ENCODE results near the gene FAM222B.

GRCh38 chr17:28881533-28882056 is 39.0 kb upstream of the FAM222B start:
- no peak for TF ChIP-seq MAX (IDR thresholded peaks at IDR 0.05)
- TF ChIP-seq CTCF (IDR thresholded peaks at IDR 0.05; ENCODE audit: low read depth, low read length, missing input control): no peak
- TF ChIP-seq EGR1 (IDR thresholded peaks at IDR 0.05; ENCODE audit: low read depth in 2 of 2): no peak
- TF ChIP-seq ATF3 (IDR thresholded peaks at IDR 0.05): no peak
- no peak for TF ChIP-seq RAD21 (IDR thresholded peaks at IDR 0.05)
- TF ChIP-seq YY1 (IDR thresholded peaks at IDR 0.05): no peak
- no peak for TF ChIP-seq FOXA1 (IDR thresholded peaks at IDR 0.05)
- no peak for TF ChIP-seq ZBTB33 (IDR thresholded peaks at IDR 0.05)
- TF ChIP-seq TAF1 (conservative IDR thresholded peaks at IDR 0.05): no peak
- no peak for TF ChIP-seq JUND (IDR thresholded peaks at IDR 0.05)
- no peak for TF ChIP-seq NR2F2 (IDR thresholded peaks at IDR 0.05)
- TF ChIP-seq GABPA (IDR thresholded peaks at IDR 0.05 in 1 of 2, conservative IDR thresholded peaks at IDR 0.05 in 1 of 2): no peak

Measured in liver (tissue), 3 donors.